ENCODE results near the gene SHCBP1L. TPM values are rescaled to one million over a fixed set of nuclear protein-coding genes. Genes with fewer than 3 reads are reported as not detected.

The SHCBP1L gene
- total and polyA plus RNA-seq, 5 donors = 0.14 TPM; not detected in 4

DNA sequence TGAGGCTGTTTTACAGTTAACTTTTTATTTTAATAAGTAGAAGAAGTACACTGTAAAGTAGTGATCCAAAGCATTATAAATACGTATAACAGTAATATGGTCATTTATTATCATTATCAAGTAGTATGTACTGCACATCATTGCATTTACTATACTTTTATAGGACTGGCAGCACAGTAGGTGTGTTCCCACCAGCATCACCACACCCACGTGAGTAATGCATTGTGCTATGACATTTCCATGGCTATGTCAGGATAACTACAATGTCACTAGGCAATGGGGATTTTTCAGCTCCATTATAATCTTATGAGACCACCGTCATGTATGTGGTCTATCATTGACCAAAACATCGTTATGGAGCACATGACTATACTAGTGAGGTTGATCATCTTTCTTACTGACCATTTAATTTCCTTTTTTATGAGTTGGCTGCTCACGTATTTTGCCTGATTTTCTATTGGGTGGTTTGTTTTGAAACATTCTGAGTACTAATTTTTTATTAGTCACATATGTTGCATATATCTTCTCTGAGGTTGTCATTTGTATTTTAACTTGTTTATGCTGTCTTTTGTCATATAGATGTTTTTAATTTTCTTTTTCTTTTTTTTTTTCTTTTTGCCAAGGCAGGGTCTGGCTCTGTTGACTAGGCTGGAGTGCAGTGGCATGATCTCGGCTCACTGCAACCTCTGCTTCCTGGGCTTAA, 25.3 kb upstream of the SHCBP1L start:
- Histone ChIP-seq H3K4me3 (ENCODE audit: low read length) (no peak overlapping the region), H3K27me3 (ENCODE audit: control insufficient read depth, insufficient read depth) (no peaks in the 10 kb centered on the region), H3K27ac (ENCODE audit: low read length) (no peak overlapping the region), H3K9me3 (ENCODE audit: control insufficient read depth, low read length) (no peaks in the 10 kb centered on the region), H3K4me1 (ENCODE audit: control insufficient read depth, insufficient read depth, low read length) (no peaks in the 10 kb centered on the region)
- intact Hi-C loops (cut with DNase I) = no loop called here
- DNase-seq (no peak), ATAC-seq (no peak)
- WGBS = 82% methylated on average over 6 of the region's 6 CpGs

DNA sequence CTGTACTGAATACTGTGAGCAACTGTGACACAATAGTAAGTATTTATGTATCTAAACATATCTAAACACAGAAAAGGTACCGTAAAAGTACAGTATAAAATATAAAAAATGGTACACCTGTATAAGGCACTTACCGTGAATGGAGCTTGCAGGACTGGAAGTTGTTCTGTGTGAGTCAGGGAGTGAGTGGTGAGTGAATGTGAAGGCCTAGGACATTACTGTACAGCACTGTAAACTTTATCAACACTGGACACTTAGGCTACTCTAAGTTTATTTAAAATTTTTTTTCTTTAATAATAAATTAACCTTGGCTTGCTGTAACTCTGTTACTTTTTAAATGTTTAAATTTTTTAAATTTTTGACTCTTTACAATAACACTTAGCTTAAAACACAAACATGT, 24.5 kb upstream of the SHCBP1L start:
- DNase-seq (no peak), ATAC-seq (no peak)
- no peaks in the 10 kb centered on the region for H3K4me1 ChIP-seq (ENCODE audit: control insufficient read depth, insufficient read depth, low read length)
- intact Hi-C loops (cut with DNase I) = no loop called here
- H3K27ac ChIP-seq (ENCODE audit: low read length) = no peak overlapping the region
- H3K27me3 ChIP-seq (ENCODE audit: control insufficient read depth, insufficient read depth) = no peaks in the 10 kb centered on the region
- 92% methylated on average over 2 of the region's 2 CpGs for WGBS
- no peaks in the 10 kb centered on the region for H3K9me3 ChIP-seq (ENCODE audit: control insufficient read depth, low read length)
- no peak overlapping the region for H3K4me3 ChIP-seq (ENCODE audit: low read length)

GRCh38 chr1:182974506-182975191, 21.7 kb upstream of the SHCBP1L start:
- ATAC-seq (no peak), DNase-seq (no peak)
- Histone ChIP-seq H3K4me1 (ENCODE audit: control insufficient read depth, insufficient read depth, low read length) (peaks cover 1% of the 10 kb centered on the region), H3K27me3 (ENCODE audit: control insufficient read depth, insufficient read depth) (no peaks in the 10 kb centered on the region), H3K9me3 (ENCODE audit: control insufficient read depth, low read length) (no peaks in the 10 kb centered on the region), H3K4me3 (ENCODE audit: low read length) (no peak overlapping the region), H3K27ac (ENCODE audit: low read length) (no peak overlapping the region)
- whole genome bisulfite sequencing = 95% methylated on average over 2 of the region's 2 CpGs
- intact Hi-C loops (cut with DNase I) = no loop called here

DNA sequence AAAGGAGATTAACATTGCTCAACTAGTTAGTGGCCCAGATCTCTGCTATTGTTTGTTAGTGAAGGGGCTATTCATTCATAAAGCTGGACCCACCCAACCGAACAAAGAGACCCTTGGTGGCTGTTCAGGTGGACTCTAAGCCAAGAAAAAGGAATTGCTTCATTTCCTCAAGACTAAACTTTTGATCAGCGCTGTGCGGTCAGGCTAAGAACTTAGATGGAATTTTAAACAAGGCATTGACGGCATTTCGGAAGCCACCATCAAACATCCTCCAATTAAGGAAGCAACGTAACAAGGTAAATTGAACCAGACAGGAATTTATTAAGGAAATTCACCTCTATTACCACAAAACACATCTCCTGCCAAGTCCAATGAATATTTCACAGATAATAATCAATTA, 19.9 kb upstream of the SHCBP1L start:
- WGBS = 81% methylated on average over 6 of the region's 6 CpGs
- H3K27ac ChIP-seq (ENCODE audit: low read length) = no peak overlapping the region
- no peak for DNase-seq
- H3K9me3 ChIP-seq (ENCODE audit: control insufficient read depth, low read length) = no peaks in the 10 kb centered on the region
- no peaks in the 10 kb centered on the region for H3K27me3 ChIP-seq (ENCODE audit: control insufficient read depth, insufficient read depth)
- intact Hi-C loops (cut with DNase I) = no loop called here
- peaks cover 1% of the 10 kb centered on the region for H3K4me1 ChIP-seq (ENCODE audit: control insufficient read depth, insufficient read depth, low read length)
- ATAC-seq = no peak
- H3K4me3 ChIP-seq (ENCODE audit: low read length) = no peak overlapping the region

GRCh38 chr1:182972231-182972630, 19.3 kb upstream of the SHCBP1L start:
- Histone ChIP-seq H3K4me3 (ENCODE audit: low read length) (no peak overlapping the region), H3K27ac (ENCODE audit: low read length) (no peak overlapping the region), H3K9me3 (ENCODE audit: control insufficient read depth, low read length) (no peaks in the 10 kb centered on the region), H3K27me3 (ENCODE audit: control insufficient read depth, insufficient read depth) (no peaks in the 10 kb centered on the region), H3K4me1 (ENCODE audit: control insufficient read depth, insufficient read depth, low read length) (peaks cover 1% of the 10 kb centered on the region)
- DNase-seq = no peak
- ATAC-seq = no peak
- intact Hi-C loops (cut with DNase I) = no loop called here
- 79% methylated on average over 2 of the region's 2 CpGs for WGBS

DNA sequence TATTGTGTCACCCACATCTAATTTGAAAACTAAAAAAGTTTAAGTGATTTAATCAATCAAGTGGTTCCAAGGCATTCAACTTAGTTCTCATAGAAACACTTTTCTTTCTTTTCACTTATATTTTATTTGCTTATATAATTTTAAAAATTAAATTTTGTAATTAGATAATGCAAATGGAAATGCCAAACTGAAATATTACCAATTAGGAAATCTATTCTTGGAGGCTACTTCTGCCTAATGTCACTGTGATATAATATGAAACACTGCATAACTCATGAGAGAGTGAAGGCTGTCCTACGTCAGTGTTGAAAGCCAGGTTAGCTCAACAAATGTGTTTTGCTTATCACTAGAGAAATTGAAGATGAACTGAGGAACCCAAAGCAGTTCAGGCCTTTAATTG, 18.3 kb upstream of the SHCBP1L start:
- DNase-seq (no peak), ATAC-seq (no peak)
- H3K27me3 ChIP-seq (ENCODE audit: control insufficient read depth, insufficient read depth) = no peaks in the 10 kb centered on the region
- no peak overlapping the region for H3K4me3 ChIP-seq (ENCODE audit: low read length)
- intact Hi-C loops (cut with DNase I) = no loop called here
- H3K9me3 ChIP-seq (ENCODE audit: control insufficient read depth, low read length) = no peaks in the 10 kb centered on the region
- no peak overlapping the region for H3K27ac ChIP-seq (ENCODE audit: low read length)
- 73% methylated on average over 1 of the region's 1 CpG for WGBS
- H3K4me1 ChIP-seq (ENCODE audit: control insufficient read depth, insufficient read depth, low read length) = peaks cover 1% of the 10 kb centered on the region

GRCh38 chr1:182968836-182969734, 16.1 kb upstream of the SHCBP1L start:
- intact Hi-C loops (cut with DNase I) = loop anchor here in 3 of 4 donors (10.0 kb wide), 2 partner anchors 56 to 136 kb away; partner anchors contain the start of gene LAMC1 (in 2 of the 3)
- no peak overlapping the region for H3K27ac ChIP-seq (ENCODE audit: low read length)
- 76% methylated on average over 5 of the region's 5 CpGs for WGBS
- peaks cover 1% of the 10 kb centered on the region for H3K4me1 ChIP-seq (ENCODE audit: control insufficient read depth, insufficient read depth, low read length)
- no peaks in the 10 kb centered on the region for H3K27me3 ChIP-seq (ENCODE audit: control insufficient read depth, insufficient read depth)
- ATAC-seq (no peak), DNase-seq (no peak)
- H3K4me3 ChIP-seq (ENCODE audit: low read length) = no peak overlapping the region
- no peaks in the 10 kb centered on the region for H3K9me3 ChIP-seq (ENCODE audit: control insufficient read depth, low read length)

DNA sequence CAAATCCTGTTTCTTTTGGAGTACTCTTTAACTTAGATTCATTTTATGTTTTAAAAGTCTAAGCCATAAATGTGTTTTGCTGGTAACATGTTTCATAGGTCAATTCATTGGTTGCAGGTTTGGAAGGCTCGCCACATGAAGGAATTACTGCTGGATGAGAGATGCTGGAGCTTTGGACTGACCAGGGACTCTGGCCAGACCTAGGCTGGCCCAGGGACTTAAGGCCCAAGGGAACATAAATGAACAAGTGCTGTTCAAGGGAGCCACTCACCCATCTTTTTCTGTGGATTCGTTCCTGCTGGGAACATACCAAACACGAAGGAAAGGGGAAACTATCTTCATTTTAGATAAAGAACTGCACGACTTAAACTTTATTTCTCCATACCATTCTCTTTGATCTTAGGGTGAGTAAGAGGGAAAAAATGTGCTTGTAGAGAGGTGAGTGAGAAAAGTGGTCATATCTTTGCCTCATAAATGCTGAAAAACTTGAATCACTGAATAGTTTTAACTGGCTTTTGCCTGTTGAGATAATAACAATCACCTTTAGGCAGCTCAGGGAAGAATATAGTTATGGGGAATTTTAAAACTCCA, 15.3 kb upstream of the SHCBP1L start:
- H3K27ac ChIP-seq (ENCODE audit: low read length) = no peak overlapping the region

GRCh38 chr1:182965861-182966260, 12.9 kb upstream of the SHCBP1L start:
- peaks cover 1% of the 10 kb centered on the region for H3K4me1 ChIP-seq (ENCODE audit: control insufficient read depth, insufficient read depth, low read length)
- H3K27me3 ChIP-seq (ENCODE audit: control insufficient read depth, insufficient read depth) = no peaks in the 10 kb centered on the region
- H3K9me3 ChIP-seq (ENCODE audit: control insufficient read depth, low read length) = no peaks in the 10 kb centered on the region
- no peak overlapping the region for H3K4me3 ChIP-seq (ENCODE audit: low read length)
- DNase-seq (no peak), ATAC-seq (no peak)
- no peak overlapping the region for H3K27ac ChIP-seq (ENCODE audit: low read length)
- intact Hi-C loops (cut with DNase I) = loop anchor here in 3 of 4 donors (10.0 kb wide), 2 partner anchors 59 to 139 kb away; partner anchors contain the start of gene LAMC1 (in 2 of the 3)
- 86% methylated on average over 1 of the region's 1 CpG for WGBS

More for the DNA sequence above, 15.3 kb upstream of the SHCBP1L start:
- no peaks in the 10 kb centered on the region for H3K9me3 ChIP-seq (ENCODE audit: control insufficient read depth, low read length)
- 58% methylated on average over 4 of the region's 4 CpGs for WGBS
- ATAC-seq = no peak
- intact Hi-C loops (cut with DNase I) = loop anchor here in 3 of 4 donors (10.0 kb wide), 2 partner anchors 57 to 137 kb away; partner anchors contain the start of gene LAMC1 (in 2 of the 3)
- H3K4me1 ChIP-seq (ENCODE audit: control insufficient read depth, insufficient read depth, low read length) = peaks cover 1% of the 10 kb centered on the region
- no peaks in the 10 kb centered on the region for H3K27me3 ChIP-seq (ENCODE audit: control insufficient read depth, insufficient read depth)
- no peak for DNase-seq
- no peak overlapping the region for H3K4me3 ChIP-seq (ENCODE audit: low read length)

DNA sequence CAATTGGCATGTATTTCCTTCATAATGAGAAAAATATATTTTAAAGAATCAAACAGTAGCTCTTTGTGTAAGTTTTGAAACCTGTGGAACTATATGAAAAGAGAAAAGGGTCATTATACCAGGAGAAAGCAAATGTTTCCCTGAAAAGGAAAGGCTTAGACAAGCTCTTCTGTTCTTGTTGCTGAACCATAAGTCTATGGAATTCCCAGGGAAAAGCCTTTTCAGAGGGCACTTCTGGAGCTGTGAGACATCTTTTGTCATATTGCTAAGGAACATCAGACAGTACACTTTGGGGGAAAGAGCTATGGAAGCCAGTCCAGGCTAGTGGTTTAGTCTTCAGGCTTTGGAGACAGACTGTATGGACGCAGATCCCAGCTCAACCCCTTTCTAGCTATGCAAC, 12.1 kb upstream of the SHCBP1L start:
- peaks cover under 1% of the 10 kb centered on the region for H3K4me1 ChIP-seq (ENCODE audit: control insufficient read depth, insufficient read depth, low read length)
- 96% methylated on average over 1 of the region's 1 CpG for WGBS
- H3K27ac ChIP-seq (ENCODE audit: low read length) = no peak overlapping the region
- H3K9me3 ChIP-seq (ENCODE audit: control insufficient read depth, low read length) = no peaks in the 10 kb centered on the region
- DNase-seq (no peak), ATAC-seq (no peak)
- intact Hi-C loops (cut with DNase I) = loop anchor here in 3 of 4 donors (10.0 kb wide), 2 partner anchors 60 to 140 kb away; partner anchors contain the start of gene LAMC1 (in 2 of the 3)
- H3K4me3 ChIP-seq (ENCODE audit: low read length) = no peak overlapping the region
- H3K27me3 ChIP-seq (ENCODE audit: control insufficient read depth, insufficient read depth) = no peaks in the 10 kb centered on the region

Data from right cardiac atrium (tissue), 5 donors.